ENCODE data around the gene RBM15B. TPM values are rescaled to one million over a fixed set of nuclear protein-coding genes. Genes with fewer than 3 reads are reported as not detected.

RBM15B gene
- total RNA-seq, 2 experiments from 2014 or later, result 34.2 to 37.4 TPM

GRCh38 chr3:51389423-51390183 lies 1.5 kb upstream of the RBM15B start:
- POLR2A ChIA-PET, result interaction anchor here (0.7 to 1.6 kb wide), 3 partner anchors 226 to 1097 kb away, joined by 3 to 6 read pairs (median 3); partner anchors contain the start of gene MAPKAPK3
- Histone ChIP-seq H3K9me3 (ENCODE audit: low read length) (no peaks in the 10 kb centered on the region), H3K4me1 (ENCODE audit: insufficient read depth, low read length, poor library complexity, severe bottlenecking) (peaks cover 72% of the 10 kb centered on the region), H3K9me2 (ENCODE audit: insufficient read depth, low read length) (no peaks in the 10 kb centered on the region), H4K20me1 (ENCODE audit: insufficient read depth, low read length) (peaks cover 39% of the 10 kb centered on the region), H3K27ac (ENCODE audit: low read depth, low read length, poor library complexity, severe bottlenecking) (peak overlapping the region; percentile 51), H3K4me3 (ENCODE audit: low read depth, low read length, poor library complexity, severe bottlenecking) (no peak overlapping the region), H3K36me3 (ENCODE audit: insufficient read depth, low read length) (peaks cover 76% of the 10 kb centered on the region), H3K79me2 (ENCODE audit: insufficient read depth, low read depth, low read length) (peaks cover 62% of the 10 kb centered on the region), H2AFZ (ENCODE audit: low read length) (no peak overlapping the region), H3K4me2 (ENCODE audit: low read length) (peak overlapping the region; percentile 92)
- CTCF ChIA-PET (ENCODE audit: unreplicated experiment), result interaction anchor here (0.6 to 1.3 kb wide), 2 partner anchors 13 to 112 kb away, joined by 3 to 9 read pairs; no protein-coding TSS in a partner anchor
- no TSS peak for BruUV-seq (replicated peaks)
- TF ChIP-seq EZH2phosphoT487 (IDR thresholded peaks at IDR 0.05; ENCODE audit: borderline replicate concordance, low read depth, low read length) (no peak), CTCF (conservative IDR thresholded peaks at IDR 0.05; ENCODE audit: low read length) (peak; percentile 96)
- intact Hi-C loops (cut with micrococcal nuclease; ENCODE audit: unreplicated experiment), result loop anchor here (2.0 kb wide), 1 partner anchor 773 kb away; the partner anchor contains the start of gene MAPKAPK3
- peak; percentile 77 for DNase-seq (ENCODE audit: low spot score)

- Histone ChIP-seq H3K79me2 (ENCODE audit: insufficient read depth, low read depth, low read length) (peaks cover 69% of the 10 kb centered on the region), H3K4me1 (ENCODE audit: insufficient read depth, low read length, poor library complexity, severe bottlenecking) (peaks cover 80% of the 10 kb centered on the region), H4K20me1 (ENCODE audit: insufficient read depth, low read length) (peaks cover 47% of the 10 kb centered on the region), H3K4me2 (ENCODE audit: low read length) (peak overlapping the region; percentile 92), H3K36me3 (ENCODE audit: insufficient read depth, low read length) (peaks cover 84% of the 10 kb centered on the region), H3K4me3 (ENCODE audit: low read depth, low read length, poor library complexity, severe bottlenecking) (peak overlapping the region; percentile 86), H3K9me3 (ENCODE audit: low read length) (no peaks in the 10 kb centered on the region), H3K27ac (ENCODE audit: low read depth, low read length, poor library complexity, severe bottlenecking) (peak overlapping the region; percentile 51), H3K9me2 (ENCODE audit: insufficient read depth, low read length) (no peaks in the 10 kb centered on the region), H2AFZ (ENCODE audit: low read length) (peak overlapping the region; percentile 4; the same call in 1 of the 2 replicates)
- ChIA-PET POLR2A (interaction anchor here (1.2 to 1.6 kb wide), 2 partner anchors 225 to 774 kb away, joined by 3 to 6 read pairs; partner anchors contain the start of gene MAPKAPK3), CTCF (ENCODE audit: unreplicated experiment) (no interaction called here)
- TF ChIP-seq EZH2phosphoT487 (IDR thresholded peaks at IDR 0.05; ENCODE audit: borderline replicate concordance, low read depth, low read length) (no peak), CTCF (conservative IDR thresholded peaks at IDR 0.05; ENCODE audit: low read length) (peak; percentile 82; the same call in 1 of the 2 replicates)
- no TSS peak for BruUV-seq (replicated peaks)
- intact Hi-C loops (cut with micrococcal nuclease; ENCODE audit: unreplicated experiment), result loop anchor here (1.0 to 2.0 kb wide), 2 partner anchors 109 to 774 kb away; partner anchors contain the start of gene MAPKAPK3
- DNase-seq (ENCODE audit: low spot score), result no peak
Observed at GRCh38 chr3:51390246-51391074, 625 bp upstream of the RBM15B start.
